BE2C (cell line): ENCODE measurements around the gene ZNF609.

Source experiments
- DNase-seq: peaks from one replicate; pipeline ENCODE4 v3.0.0-alpha.2; 2020
- H3K27me3 ChIP-seq: fragments of 250-450 bp; sonication (Bioruptor Pico); 2 replicates; pipeline ENCODE4 v1.5.1; 2020; ENCODE audit warnings: mild to moderate bottlenecking
- H3K36me3 ChIP-seq: fragments of 250-450 bp; sonication (Bioruptor Pico); 2 replicates; pipeline ENCODE4 v1.5.1; 2020; ENCODE audit warnings: mild to moderate bottlenecking
- H3K4me1 ChIP-seq: fragments of 250-450 bp; sonication (Bioruptor Pico); 2 replicates; pipeline ENCODE4 v1.5.1; 2020
- H3K4me3 ChIP-seq: 2 replicates; pipeline ENCODE4 v1.5.1; 2011; ENCODE audit warnings: low read depth, low read length
- H3K9me3 ChIP-seq: fragments of 250-450 bp; sonication (Bioruptor Pico); 2 replicates; pipeline ENCODE4 v1.5.1; 2020
- CTCF ChIP-seq: IDR thresholded peaks from 2 replicates; pipeline ENCODE4 v1.5.1; 2012; ENCODE audit warnings: mild to moderate bottlenecking, low read depth, low read length

Gene ZNF609

GRCh38 chr15:64656508-64656907 lies 196.1 kb downstream of the ZNF609 start:
- Histone ChIP-seq H3K9me3 (no peaks in the 10 kb centered on the region), H3K4me3 (no peak overlapping the region), H3K27me3 (no peaks in the 10 kb centered on the region), H3K4me1 (no peaks in the 10 kb centered on the region), H3K36me3 (no peaks in the 10 kb centered on the region)
- no peak for TF ChIP-seq CTCF
- no peak for DNase-seq

- TF ChIP-seq CTCF: no peak
- H3K4me3 ChIP-seq: no peak overlapping the region
- DNase-seq: no peak
- H3K36me3 ChIP-seq: peaks cover under 1% of the 10 kb centered on the region
- H3K9me3 ChIP-seq: no peaks in the 10 kb centered on the region
- H3K4me1 ChIP-seq: peaks cover 8% of the 10 kb centered on the region; the same call in 1 of the 2 replicates
- H3K27me3 ChIP-seq: no peaks in the 10 kb centered on the region
Observed at GRCh38 chr15:64665179-64665578, 204.8 kb downstream of the ZNF609 start.

DNA sequence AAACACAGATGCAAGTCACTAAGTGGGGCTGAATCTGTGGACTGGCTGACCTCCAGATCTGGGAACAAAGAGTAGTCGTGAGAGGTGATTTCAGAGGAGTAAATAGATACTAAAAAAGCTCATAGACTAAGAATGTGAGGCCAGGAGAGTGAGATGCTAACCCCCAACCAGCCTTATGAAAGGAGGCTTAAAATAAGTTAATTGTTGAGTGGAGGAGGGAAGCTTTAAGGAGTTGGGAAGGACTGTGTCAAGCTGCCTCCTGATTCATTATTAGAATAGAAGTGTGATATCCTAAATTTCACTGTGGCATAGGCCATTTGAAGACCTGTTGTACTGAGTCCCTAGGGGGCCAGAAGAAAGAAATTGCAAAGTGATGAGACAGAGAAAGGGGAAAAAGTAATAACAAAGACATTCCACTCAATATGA lies 207.4 kb downstream of the ZNF609 start:
- Histone ChIP-seq H3K4me3 (no peak overlapping the region), H3K27me3 (no peaks in the 10 kb centered on the region), H3K4me1 (peaks cover 8% of the 10 kb centered on the region; the same call in 1 of the 2 replicates), H3K9me3 (no peaks in the 10 kb centered on the region), H3K36me3 (peaks cover 3% of the 10 kb centered on the region)
- no peak for DNase-seq
- no peak for TF ChIP-seq CTCF

GRCh38 chr15:64673866-64674265 lies 213.5 kb downstream of the ZNF609 start:
- no peak for DNase-seq
- TF ChIP-seq CTCF: no peak
- Histone ChIP-seq H3K27me3 (no peaks in the 10 kb centered on the region), H3K4me1 (no peaks in the 10 kb centered on the region), H3K4me3 (no peak overlapping the region), H3K36me3 (peaks cover 30% of the 10 kb centered on the region), H3K9me3 (no peaks in the 10 kb centered on the region)

GRCh38 chr15:64678126-64678819 lies 217.9 kb downstream of the ZNF609 start:
- no peak for TF ChIP-seq CTCF
- H3K4me3 ChIP-seq: no peak overlapping the region
- H3K4me1 ChIP-seq: peaks cover 4% of the 10 kb centered on the region; the same call in 1 of the 2 replicates
- no peaks in the 10 kb centered on the region for H3K27me3 ChIP-seq
- H3K9me3 ChIP-seq: no peaks in the 10 kb centered on the region
- peaks cover 58% of the 10 kb centered on the region for H3K36me3 ChIP-seq
- DNase-seq: no peak

- H3K36me3 ChIP-seq: peaks cover 58% of the 10 kb centered on the region
- TF ChIP-seq CTCF: no peak
Observed at GRCh38 chr15:64680097-64680496, 219.7 kb downstream of the ZNF609 start.

More at GRCh38 chr15:64680097-64680496, 219.7 kb downstream of the ZNF609 start:
- Histone ChIP-seq H3K4me1 (peaks cover 4% of the 10 kb centered on the region; the same call in 1 of the 2 replicates), H3K9me3 (no peaks in the 10 kb centered on the region), H3K27me3 (no peaks in the 10 kb centered on the region), H3K4me3 (no peak overlapping the region)
- DNase-seq: no peak
